GM12878 (cell line): ENCODE measurements around the gene TSC22D1.

Source experiments
- CBX3 ChIP-seq: fragments of 200-600 bp; sonication (generic); IDR thresholded peaks from 2 replicates; pipeline ENCODE4 v1.6.1; 2016; ENCODE audit warnings: low read depth, borderline replicate concordance
- CEBPB ChIP-seq, 2 experiments: fragments of 150-350 bp in 1 of 2; IDR thresholded peaks; 2 replicates each; pipeline ENCODE4 v1.6.1; 2012 to 2014; ENCODE audit warnings: low read depth in 2 of 2, low read length in 2 of 2, borderline replicate concordance in 1 of 2, inconsistent platforms in 1 of 2
- DPF2 ChIP-seq: fragments of 450-650 bp; IDR thresholded peaks from 2 replicates; pipeline ENCODE4 v1.6.1; 2017; ENCODE audit warnings: mild to moderate bottlenecking
- EP300 ChIP-seq, 2 experiments: fragments of 150-350 bp in 1 of 2; IDR thresholded peaks; 2 replicates each; pipeline ENCODE4 v1.6.1; 2011 to 2012; ENCODE audit warnings: low read depth in 2 of 2, low read length in 2 of 2, borderline replicate concordance in 1 of 2, improper control_type of control experiment in 1 of 2, inconsistent platforms in 1 of 2; ENCODE audit not compliant: control insufficient read depth in 1 of 2
- MXI1 ChIP-seq: fragments of 150-350 bp; IDR thresholded peaks from 2 replicates; pipeline ENCODE4 v1.6.1; 2011; ENCODE audit warnings: low read depth, mild to moderate bottlenecking, inconsistent platforms, low read length, improper control_type of control experiment
- SIX5 ChIP-seq: IDR thresholded peaks from 2 replicates; pipeline ENCODE4 v1.6.1; 2011; ENCODE audit warnings: mild to moderate bottlenecking, low read depth, low read length, moderate library complexity; ENCODE audit not compliant: severe bottlenecking
- SP1 ChIP-seq: IDR thresholded peaks from one replicate; pipeline ENCODE4 v1.6.1; 2011; ENCODE audit warnings: low read depth, low read length
- SUZ12 ChIP-seq: fragments of 200-600 bp; sonication (generic); IDR thresholded peaks from one replicate; pipeline ENCODE4 v1.6.1; 2018; ENCODE audit warnings: antibody characterized with exemption, mild to moderate bottlenecking; ENCODE audit not compliant: unreplicated experiment
- TF ChIP-seq, protein P1 (sequence below), 3 experiments: IDR thresholded peaks in 2 of 3; conservative IDR thresholded peaks in 1 of 3; 2 replicates each; pipeline ENCODE4 v1.5.1; 2011; ENCODE audit warnings: low read depth in 3 of 3, low read length in 3 of 3, mild to moderate bottlenecking in 3 of 3, control low read depth in 2 of 3, moderate library complexity in 2 of 3, inconsistent platforms in 1 of 3, mixed read lengths in 1 of 3; ENCODE audit not compliant: control insufficient read depth in 2 of 3, insufficient read depth in 1 of 3; ENCODE audit errors: extremely low read depth in 1 of 3
- TF ChIP-seq, protein P2 (sequence below): fragments of 450-650 bp; IDR thresholded peaks from 2 replicates; pipeline ENCODE4 v1.6.1; 2018; ENCODE audit warnings: borderline replicate concordance, mild to moderate bottlenecking; ENCODE audit not compliant: partially characterized antibody

DNA sequence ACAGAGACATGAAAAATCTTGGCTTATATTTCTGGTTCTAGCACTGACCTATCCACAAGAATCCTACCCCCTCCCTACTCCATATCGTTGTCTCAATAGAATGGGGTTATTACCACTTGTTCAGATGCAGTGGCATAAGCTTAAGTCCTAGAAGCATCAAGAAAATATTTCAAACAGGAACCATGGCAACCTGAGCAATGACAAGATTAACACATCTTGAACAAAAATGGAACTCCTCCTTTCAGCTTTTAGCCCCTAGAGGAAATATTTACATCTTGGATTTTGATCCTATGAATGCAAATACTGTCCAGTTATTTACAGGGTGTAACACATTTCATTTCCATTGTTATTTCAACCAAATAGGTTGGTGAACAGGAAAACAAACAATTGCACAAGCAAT is 46.1 kb upstream of the TSC22D1 start:
- TF ChIP-seq, protein P1, sequence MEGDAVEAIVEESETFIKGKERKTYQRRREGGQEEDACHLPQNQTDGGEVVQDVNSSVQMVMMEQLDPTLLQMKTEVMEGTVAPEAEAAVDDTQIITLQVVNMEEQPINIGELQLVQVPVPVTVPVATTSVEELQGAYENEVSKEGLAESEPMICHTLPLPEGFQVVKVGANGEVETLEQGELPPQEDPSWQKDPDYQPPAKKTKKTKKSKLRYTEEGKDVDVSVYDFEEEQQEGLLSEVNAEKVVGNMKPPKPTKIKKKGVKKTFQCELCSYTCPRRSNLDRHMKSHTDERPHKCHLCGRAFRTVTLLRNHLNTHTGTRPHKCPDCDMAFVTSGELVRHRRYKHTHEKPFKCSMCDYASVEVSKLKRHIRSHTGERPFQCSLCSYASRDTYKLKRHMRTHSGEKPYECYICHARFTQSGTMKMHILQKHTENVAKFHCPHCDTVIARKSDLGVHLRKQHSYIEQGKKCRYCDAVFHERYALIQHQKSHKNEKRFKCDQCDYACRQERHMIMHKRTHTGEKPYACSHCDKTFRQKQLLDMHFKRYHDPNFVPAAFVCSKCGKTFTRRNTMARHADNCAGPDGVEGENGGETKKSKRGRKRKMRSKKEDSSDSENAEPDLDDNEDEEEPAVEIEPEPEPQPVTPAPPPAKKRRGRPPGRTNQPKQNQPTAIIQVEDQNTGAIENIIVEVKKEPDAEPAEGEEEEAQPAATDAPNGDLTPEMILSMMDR (IDR thresholded peaks at IDR 0.05 in 2 of 3, conservative IDR thresholded peaks at IDR 0.05 in 1 of 3; ENCODE audit: control insufficient read depth in 2 of 3, extremely low read depth in 1 of 3, insufficient read depth in 1 of 3, low read depth in 3 of 3, low read length in 3 of 3), result no peak
- no peak for TF ChIP-seq CEBPB (IDR thresholded peaks at IDR 0.05; ENCODE audit: borderline replicate concordance in 1 of 2, low read depth in 2 of 2, low read length in 2 of 2)
- TF ChIP-seq, protein P2, sequence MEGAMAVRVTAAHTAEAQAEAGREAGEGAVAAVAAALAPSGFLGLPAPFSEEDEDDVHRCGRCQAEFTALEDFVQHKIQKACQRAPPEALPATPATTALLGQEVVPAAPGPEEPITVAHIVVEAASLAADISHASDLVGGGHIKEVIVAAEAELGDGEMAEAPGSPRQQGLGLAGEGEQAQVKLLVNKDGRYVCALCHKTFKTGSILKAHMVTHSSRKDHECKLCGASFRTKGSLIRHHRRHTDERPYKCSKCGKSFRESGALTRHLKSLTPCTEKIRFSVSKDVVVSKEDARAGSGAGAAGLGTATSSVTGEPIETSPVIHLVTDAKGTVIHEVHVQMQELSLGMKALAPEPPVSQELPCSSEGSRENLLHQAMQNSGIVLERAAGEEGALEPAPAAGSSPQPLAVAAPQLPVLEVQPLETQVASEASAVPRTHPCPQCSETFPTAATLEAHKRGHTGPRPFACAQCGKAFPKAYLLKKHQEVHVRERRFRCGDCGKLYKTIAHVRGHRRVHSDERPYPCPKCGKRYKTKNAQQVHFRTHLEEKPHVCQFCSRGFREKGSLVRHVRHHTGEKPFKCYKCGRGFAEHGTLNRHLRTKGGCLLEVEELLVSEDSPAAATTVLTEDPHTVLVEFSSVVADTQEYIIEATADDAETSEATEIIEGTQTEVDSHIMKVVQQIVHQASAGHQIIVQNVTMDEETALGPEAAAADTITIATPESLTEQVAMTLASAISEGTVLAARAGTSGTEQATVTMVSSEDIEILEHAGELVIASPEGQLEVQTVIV, result no peak
- TF ChIP-seq MXI1, result no peak
- TF ChIP-seq DPF2, result no peak
- TF ChIP-seq EP300 (IDR thresholded peaks at IDR 0.05; ENCODE audit: borderline replicate concordance in 1 of 2, control insufficient read depth in 1 of 2, low read depth in 2 of 2, low read length in 2 of 2), result no peak
- TF ChIP-seq SIX5, result no peak
- no peak for TF ChIP-seq SUZ12
- no peak for TF ChIP-seq CBX3
- TF ChIP-seq SP1, result no peak
